ENCODE data around the gene MYL4.

- TF ChIP-seq CTCF (IDR thresholded peaks at IDR 0.05 in 2 of 3, conservative IDR thresholded peaks at IDR 0.05 in 1 of 3; ENCODE audit: control insufficient read depth in 2 of 3, extremely low read depth in 1 of 3, insufficient read depth in 1 of 3, low read depth in 3 of 3, low read length in 3 of 3) (no peak), ZNF592 (IDR thresholded peaks at IDR 0.05) (no peak)
These were observed 8.0 kb upstream of the MYL4 start for GRCh38 chr17:47201166-47201565.

Measured in GM12878 (cell line).